ENCODE data around the gene COX7A2.
A peak's percentile ranks its signal among the peaks of the same experiment; 100 is the strongest.

Gene COX7A2

GRCh38 chr6:75268121-75268987, 24.8 kb upstream of the COX7A2 start:
- peak; percentile 69 for DNase-seq (ENCODE audit: low read depth, low spot score)

GRCh38 chr6:75267461-75267860, 23.9 kb upstream of the COX7A2 start:
- no peak for DNase-seq (ENCODE audit: low read depth, low spot score)

GRCh38 chr6:75266716-75267291, 23.2 kb upstream of the COX7A2 start:
- no peak for DNase-seq (ENCODE audit: low read depth, low spot score)

- no peak for DNase-seq (ENCODE audit: low read depth, low spot score)
These were observed 19.8 kb upstream of the COX7A2 start for GRCh38 chr6:75263401-75263750.

- DNase-seq (ENCODE audit: low read depth, low spot score), result no peak
These were observed 19.3 kb upstream of the COX7A2 start for GRCh38 chr6:75262716-75263400.

GRCh38 chr6:75261299-75261698, 17.7 kb upstream of the COX7A2 start:
- DNase-seq (ENCODE audit: low read depth, low spot score), result no peak

- DNase-seq (ENCODE audit: low read depth, low spot score), result no peak
These were observed 13.9 kb upstream of the COX7A2 start for GRCh38 chr6:75257343-75258087.

GRCh38 chr6:75250552-75250951, 7.0 kb upstream of the COX7A2 start:
- DNase-seq (ENCODE audit: low read depth, low spot score), result no peak

- DNase-seq (ENCODE audit: low read depth, low spot score), result no peak
These were observed 6.2 kb upstream of the COX7A2 start for GRCh38 chr6:75249837-75250236.

- DNase-seq (ENCODE audit: low read depth, low spot score), result no peak
These were observed 2.8 kb upstream of the COX7A2 start for GRCh38 chr6:75246386-75246785.

- DNase-seq (ENCODE audit: low read depth, low spot score), result no peak
These were observed 523 bp upstream of the COX7A2 start for GRCh38 chr6:75244063-75244584.

- no peak for DNase-seq (ENCODE audit: low read depth, low spot score)
These were observed 7.0 kb downstream of the COX7A2 start for GRCh38 chr6:75236630-75237029.

- no peak for DNase-seq (ENCODE audit: low read depth, low spot score)
These were observed 8.3 kb downstream of the COX7A2 start for GRCh38 chr6:75235271-75235670.

- DNase-seq (ENCODE audit: low read depth, low spot score), result no peak
These were observed 9.3 kb downstream of the COX7A2 start for GRCh38 chr6:75234126-75234865.

GRCh38 chr6:75233092-75233615, 10.4 kb downstream of the COX7A2 start:
- no peak for DNase-seq (ENCODE audit: low read depth, low spot score)

- DNase-seq (ENCODE audit: low read depth, low spot score), result no peak
These were observed 12.9 kb downstream of the COX7A2 start for GRCh38 chr6:75230484-75231325.

- no peak for DNase-seq (ENCODE audit: low read depth, low spot score)
These were observed 19.2 kb downstream of the COX7A2 start for GRCh38 chr6:75224303-75224926.

- no peak for DNase-seq (ENCODE audit: low read depth, low spot score)
These were observed 20.2 kb downstream of the COX7A2 start for GRCh38 chr6:75223428-75223827.

GRCh38 chr6:75222261-75222660, 21.3 kb downstream of the COX7A2 start:
- no peak for DNase-seq (ENCODE audit: low read depth, low spot score)

Measured in iPS DF 19.7 (cell line).